Smooth muscle cell (in vitro differentiated cells): ENCODE results near the gene SYNC. TPM values are rescaled to one million over a fixed set of nuclear protein-coding genes. Genes with fewer than 3 reads are reported as not detected.
A peak's percentile ranks its signal among the peaks of the same experiment; 100 is the strongest.

Experiments
- DNase-seq: peaks from one replicate; lab custom pipeline; 2025; ENCODE audit not compliant: unreplicated experiment; lab: John Stamatoyannopoulos, UW
- H2AFZ ChIP-seq: fragments of 200-600 bp; sonication (generic); 2 replicates; pipeline ENCODE4 v1.6.0; 2016; ENCODE audit warnings: antibody characterized with exemption, low read depth, mild to moderate bottlenecking
- H3F3A ChIP-seq: fragments of 200-600 bp; sonication (generic); 2 replicates; pipeline ENCODE4 v1.6.0; 2017; ENCODE audit warnings: antibody characterized with exemption, low read depth
- H3K27ac ChIP-seq: fragments of 200-600 bp; sonication (generic); 2 replicates; pipeline ENCODE4 v1.5.1; 2016; ENCODE audit warnings: low read depth, mild to moderate bottlenecking
- H3K27me3 ChIP-seq: fragments of 200-600 bp; sonication (generic); 2 replicates; pipeline ENCODE4 v1.6.1; 2016; ENCODE audit warnings: low read depth, mild to moderate bottlenecking
- H3K36me3 ChIP-seq: fragments of 200-600 bp; sonication (generic); 2 replicates; pipeline ENCODE4 v1.5.1; 2016; ENCODE audit warnings: low read depth
- H3K4me1 ChIP-seq: fragments of 200-600 bp; sonication (generic); 2 replicates; pipeline ENCODE4 v1.5.1; 2016; ENCODE audit warnings: low read depth
- H3K4me2 ChIP-seq: fragments of 200-600 bp; sonication (generic); 2 replicates; pipeline ENCODE4 v1.6.0; 2016; ENCODE audit warnings: mild to moderate bottlenecking
- H3K4me3 ChIP-seq: fragments of 200-600 bp; sonication (generic); 2 replicates; pipeline ENCODE4 v1.5.1; 2016; ENCODE audit warnings: mild to moderate bottlenecking
- H3K79me2 ChIP-seq: fragments of 200-600 bp; sonication (generic); 2 replicates; pipeline ENCODE4 v1.6.0; 2016; ENCODE audit warnings: low read depth, mild to moderate bottlenecking
- H3K9ac ChIP-seq: fragments of 200-600 bp; sonication (generic); 2 replicates; pipeline ENCODE4 v1.6.0; 2016; ENCODE audit warnings: low read depth
- H3K9me3 ChIP-seq: fragments of 200-600 bp; sonication (generic); replicated peaks from 2 replicates; pipeline ENCODE4 v1.5.1; 2016; ENCODE audit warnings: low read depth
- H4K20me1 ChIP-seq: fragments of 200-600 bp; sonication (generic); 2 replicates; pipeline ENCODE4 v1.6.0; 2016; ENCODE audit warnings: low read depth
- CTCF ChIP-seq: fragments of 200-600 bp; sonication (generic); IDR thresholded peaks from 2 replicates; pipeline ENCODE4 v1.5.1; 2017; ENCODE audit warnings: borderline replicate concordance, mild to moderate bottlenecking, antibody characterized with exemption; ENCODE audit not compliant: insufficient read depth, poor library complexity, severe bottlenecking
- WGBS: methylation state at CpG from one replicate; pipeline ENCODE4 v1.1.7; 2016; ENCODE audit warnings: low lambda C conversion rate; 5-methylcytosine and 5-hydroxymethylcytosine counted together
- polyA plus RNA-seq: library from polyadenylated mRNA; unstranded; fragments of >200 nt; fragmentation: Nextera tagmentation; extraction: Ambion mirVana; gene quantifications from 2 replicates; pipeline ENCODE4 v1.2.1, GENCODE V29; 2016
- total RNA-seq: library from RNA; depleted of rRNA; stranded (reverse); fragments of >200 nt; gene quantifications from 2 replicates; pipeline ENCODE4 v1.2.3, GENCODE V29; 2014

Gene SYNC
- total and polyA plus RNA-seq, 2 experiments from 2014 or later = 4.6 to 6.2 TPM

GRCh38 chr1:32741059-32741412 lies 38.5 kb upstream of the SYNC start:
- no peak for DNase-seq
- H4K20me1 ChIP-seq = no peaks in the 10 kb centered on the region
- no peaks in the 10 kb centered on the region for H3K79me2 ChIP-seq
- 46% methylated on average over 10 of the region's 10 CpGs for WGBS
- peak overlapping the region; percentile 72 for H3K4me3 ChIP-seq
- H3K27me3 ChIP-seq = no peaks in the 10 kb centered on the region
- H3K4me1 ChIP-seq = peaks cover 18% of the 10 kb centered on the region
- no peak overlapping the region for H3K27ac ChIP-seq
- H3K9ac ChIP-seq = no peak overlapping the region
- H3K4me2 ChIP-seq = peak overlapping the region; percentile 95
- peak overlapping the region; percentile 99 for H2AFZ ChIP-seq
- no peaks in the 10 kb centered on the region for H3K9me3 ChIP-seq
- H3K36me3 ChIP-seq = no peaks in the 10 kb centered on the region
- TF ChIP-seq CTCF = no peak
- H3F3A ChIP-seq = no peaks in the 10 kb centered on the region

- Histone ChIP-seq H3K36me3 (no peaks in the 10 kb centered on the region), H4K20me1 (no peaks in the 10 kb centered on the region), H3K27ac (no peak overlapping the region), H3K79me2 (no peaks in the 10 kb centered on the region), H3K4me2 (no peak overlapping the region), H3K4me3 (no peak overlapping the region), H3K27me3 (no peaks in the 10 kb centered on the region), H3K9me3 (no peaks in the 10 kb centered on the region), H3K4me1 (peaks cover 20% of the 10 kb centered on the region), H3F3A (no peaks in the 10 kb centered on the region), H2AFZ (no peak overlapping the region), H3K9ac (no peak overlapping the region)
- WGBS = 70% methylated on average over 7 of the region's 7 CpGs
- TF ChIP-seq CTCF = no peak
- DNase-seq = no peak
Measured at GRCh38 chr1:32736812-32737791, 34.5 kb upstream of the SYNC start.

- 52% methylated on average over 9 of the region's 9 CpGs for WGBS
- no peaks in the 10 kb centered on the region for H4K20me1 ChIP-seq
- H3K27me3 ChIP-seq = no peaks in the 10 kb centered on the region
- H3K4me2 ChIP-seq = peak overlapping the region; percentile 3
- peak overlapping the region; percentile 1 for H3K9ac ChIP-seq
- no peak overlapping the region for H3K4me3 ChIP-seq
- peak overlapping the region; percentile 17 for H3K27ac ChIP-seq
- no peaks in the 10 kb centered on the region for H3F3A ChIP-seq
- H3K36me3 ChIP-seq = no peaks in the 10 kb centered on the region
- DNase-seq = no peak
- peaks cover 13% of the 10 kb centered on the region for H3K4me1 ChIP-seq
- no peak for TF ChIP-seq CTCF
- H3K9me3 ChIP-seq = no peaks in the 10 kb centered on the region
- no peak overlapping the region for H2AFZ ChIP-seq
- no peaks in the 10 kb centered on the region for H3K79me2 ChIP-seq
Measured at GRCh38 chr1:32733582-32734321, 31.2 kb upstream of the SYNC start.
